Tibial artery (tissue), 4 donors: Measurements from ENCODE around the gene NFE2L2.

Source experiments
- DNase-seq, 2 donors: peaks; one replicate each; pipeline ENCODE4 v3.0.0-alpha.2; 2019
- H3K27ac ChIP-seq, 2 donors: fragments of 200-600 bp; sonication (generic) in 1 of 2; 1 replicate in 1 of 2; 2 replicates in 1 of 2; pipeline ENCODE4 v1.5.1; 2018 to 2019; ENCODE audit warnings: mild to moderate bottlenecking in 1 of 2
- H3K27me3 ChIP-seq, 2 donors: fragments of 200-600 bp; sonication (generic) in 1 of 2; one replicate each; pipeline versions ENCODE4 v1.5.1 to v1.6.0; 2016 to 2019
- H3K36me3 ChIP-seq, 3 donors: fragments of 200-600 bp; sonication (generic) in 2 of 3; one replicate each; pipeline ENCODE4 v1.5.1; 2016 to 2019; ENCODE audit warnings: mild to moderate bottlenecking in 2 of 3
- H3K4me1 ChIP-seq, 4 donors: fragments of 200-600 bp; sonication (generic) in 2 of 4; 1 replicate in 3 of 4; 2 replicates in 1 of 4; pipeline ENCODE4 v1.5.1; 2016 to 2019
- H3K4me3 ChIP-seq, 2 donors: fragments of 200-600 bp; sonication (generic) in 1 of 2; 1 replicate in 1 of 2; 2 replicates in 1 of 2; pipeline ENCODE4 v1.5.1; 2018 to 2019; ENCODE audit warnings: mild to moderate bottlenecking in 2 of 2
- H3K9me3 ChIP-seq, 3 donors: fragments of 200-600 bp; sonication (generic) in 1 of 3; one replicate each; pipeline ENCODE4 v1.5.1; 2016 to 2019
- intact Hi-C: fragments of 100-400 bp; cut with DNase I; formaldehyde crosslinking; loops from one replicate; pipeline ENCODE4 v1.15.0; 2023; ENCODE audit warnings: low total_unique reads
- TF ChIP-seq, protein P1 (sequence below), 2 experiments: fragments of 200-600 bp in 1 of 2; fragments of 450-650 bp in 1 of 2; IDR thresholded peaks; one replicate each; pipeline ENCODE4 v1.5.1; 2017 to 2019; ENCODE audit warnings: antibody characterized with exemption in 2 of 2, mild to moderate bottlenecking in 1 of 2, moderate library complexity in 1 of 2

The NFE2L2 gene

DNA sequence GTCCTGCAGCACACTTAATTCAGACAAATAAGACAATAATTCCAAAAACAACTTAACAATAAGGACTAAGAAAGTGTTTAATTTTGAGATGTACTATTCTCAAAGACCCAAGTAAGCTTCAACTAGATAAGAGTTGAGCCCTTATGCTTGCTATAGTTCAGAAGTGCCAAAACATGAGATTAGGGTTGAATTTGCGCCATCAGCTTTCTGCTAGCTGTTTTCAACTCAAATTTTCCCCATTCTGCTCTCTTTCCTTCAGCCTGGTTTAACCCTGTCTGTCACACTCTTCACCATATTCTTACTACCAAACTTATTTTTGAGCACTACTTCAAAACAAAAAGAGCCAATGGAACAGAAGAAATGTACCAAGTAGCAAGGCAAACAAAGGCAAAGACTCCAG is 4.1 kb downstream of the NFE2L2 start:
- H3K27me3 ChIP-seq, result no peaks in the 10 kb centered on the region
- H3K36me3 ChIP-seq, result no peaks in the 10 kb centered on the region
- no peaks in the 10 kb centered on the region for H3K9me3 ChIP-seq
- H3K4me1 ChIP-seq, result peaks cover 0 to 69% (median 41%) of the 10 kb centered on the region in 4 donors
- intact Hi-C loops, result loop anchor here (5.0 kb wide), 2 partner anchors 72 to 93 kb away; no protein-coding TSS in a partner anchor
- DNase-seq, result no peak
- TF ChIP-seq, protein P1, sequence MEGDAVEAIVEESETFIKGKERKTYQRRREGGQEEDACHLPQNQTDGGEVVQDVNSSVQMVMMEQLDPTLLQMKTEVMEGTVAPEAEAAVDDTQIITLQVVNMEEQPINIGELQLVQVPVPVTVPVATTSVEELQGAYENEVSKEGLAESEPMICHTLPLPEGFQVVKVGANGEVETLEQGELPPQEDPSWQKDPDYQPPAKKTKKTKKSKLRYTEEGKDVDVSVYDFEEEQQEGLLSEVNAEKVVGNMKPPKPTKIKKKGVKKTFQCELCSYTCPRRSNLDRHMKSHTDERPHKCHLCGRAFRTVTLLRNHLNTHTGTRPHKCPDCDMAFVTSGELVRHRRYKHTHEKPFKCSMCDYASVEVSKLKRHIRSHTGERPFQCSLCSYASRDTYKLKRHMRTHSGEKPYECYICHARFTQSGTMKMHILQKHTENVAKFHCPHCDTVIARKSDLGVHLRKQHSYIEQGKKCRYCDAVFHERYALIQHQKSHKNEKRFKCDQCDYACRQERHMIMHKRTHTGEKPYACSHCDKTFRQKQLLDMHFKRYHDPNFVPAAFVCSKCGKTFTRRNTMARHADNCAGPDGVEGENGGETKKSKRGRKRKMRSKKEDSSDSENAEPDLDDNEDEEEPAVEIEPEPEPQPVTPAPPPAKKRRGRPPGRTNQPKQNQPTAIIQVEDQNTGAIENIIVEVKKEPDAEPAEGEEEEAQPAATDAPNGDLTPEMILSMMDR (IDR thresholded peaks at IDR 0.05), result no peak
- peak overlapping the region; percentile 70 to 99 for H3K4me3 ChIP-seq
- H3K27ac ChIP-seq, result peak overlapping the region; percentile 99 to 100

DNA sequence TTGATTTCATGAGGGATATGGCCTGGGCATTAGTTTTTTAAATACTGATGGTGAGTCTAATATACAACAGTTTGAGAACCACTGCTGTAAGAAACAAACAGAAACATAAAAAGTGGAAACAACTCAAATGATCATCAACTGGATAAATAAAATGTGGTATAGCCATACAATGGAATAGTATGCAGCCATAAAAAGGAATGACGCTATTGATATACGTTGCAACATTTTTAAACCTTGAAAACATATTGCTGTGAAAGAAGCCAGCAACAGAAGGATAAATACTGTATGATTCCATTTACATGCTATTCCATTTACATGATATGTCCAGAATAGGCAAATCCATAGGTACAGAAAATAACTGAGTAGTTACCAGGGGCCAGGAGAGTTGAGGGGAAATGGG is 6.5 kb downstream of the NFE2L2 start:
- intact Hi-C loops, result no loop called here
- no peak for DNase-seq
- TF ChIP-seq, protein P1 (IDR thresholded peaks at IDR 0.05), result no peak
- no peaks in the 10 kb centered on the region for H3K27me3 ChIP-seq
- H3K36me3 ChIP-seq, result no peaks in the 10 kb centered on the region
- no peak overlapping the region for H3K27ac ChIP-seq
- H3K4me3 ChIP-seq, result no peak overlapping the region
- H3K9me3 ChIP-seq, result no peaks in the 10 kb centered on the region
- peaks cover 0 to 91% (median 56%) of the 10 kb centered on the region in 4 donors for H3K4me1 ChIP-seq

DNA sequence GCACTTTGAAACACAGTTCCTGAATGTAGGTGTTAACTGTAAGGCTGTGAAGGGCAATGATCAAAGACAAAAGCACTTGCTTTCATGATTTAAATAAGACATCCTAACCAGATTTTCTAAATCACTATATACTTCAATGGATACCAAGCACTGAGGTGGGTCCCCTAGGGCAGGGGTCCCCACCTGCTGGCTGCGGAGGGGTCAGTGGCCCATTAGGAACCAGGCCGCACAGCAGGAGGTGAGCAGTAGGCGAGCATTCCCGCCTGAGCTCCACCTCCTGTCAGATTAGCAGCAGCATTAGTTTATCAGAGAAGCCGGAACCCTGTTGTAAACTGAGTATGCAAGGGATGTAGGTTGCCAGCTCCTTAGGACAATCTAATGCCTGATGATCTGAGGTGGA is 7.1 kb downstream of the NFE2L2 start:
- Histone ChIP-seq H3K27ac (peak overlapping the region in 1 of 2 donors; percentile 1), H3K36me3 (no peaks in the 10 kb centered on the region), H3K27me3 (no peaks in the 10 kb centered on the region), H3K4me3 (peak overlapping the region in 1 of 2 donors; percentile 2), H3K4me1 (peaks cover 0 to 96% (median 62%) of the 10 kb centered on the region in 4 donors), H3K9me3 (no peaks in the 10 kb centered on the region)
- intact Hi-C loops, result no loop called here
- DNase-seq, result no peak
- TF ChIP-seq, protein P1 (IDR thresholded peaks at IDR 0.05), result no peak

DNA sequence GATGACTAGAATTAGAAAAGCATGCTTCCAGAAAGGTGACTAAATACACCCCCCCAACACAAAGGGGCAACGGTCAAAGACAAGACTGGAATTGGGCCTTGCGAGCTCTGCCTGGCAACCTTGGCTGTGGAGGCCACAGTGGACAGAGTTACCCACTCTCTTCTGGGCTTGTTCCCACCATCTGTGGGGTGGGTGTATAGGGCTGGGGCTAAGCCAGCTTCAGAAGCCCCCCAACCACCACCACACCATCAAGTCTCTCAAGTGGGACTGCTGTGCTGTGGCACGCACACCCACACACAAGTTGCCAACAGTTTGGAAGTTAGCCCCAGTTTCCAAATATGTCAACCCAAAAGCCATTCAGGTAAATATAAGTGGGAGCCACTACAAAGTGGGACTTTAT is 7.8 kb downstream of the NFE2L2 start:
- Histone ChIP-seq H3K27ac (no peak overlapping the region), H3K4me3 (peak overlapping the region in 1 of 2 donors; percentile 2), H3K9me3 (no peaks in the 10 kb centered on the region), H3K36me3 (no peaks in the 10 kb centered on the region), H3K27me3 (no peaks in the 10 kb centered on the region), H3K4me1 (peaks cover 0 to 98% (median 67%) of the 10 kb centered on the region in 4 donors)
- no peak for DNase-seq
- intact Hi-C loops, result no loop called here
- TF ChIP-seq, protein P1 (IDR thresholded peaks at IDR 0.05), result no peak

DNA sequence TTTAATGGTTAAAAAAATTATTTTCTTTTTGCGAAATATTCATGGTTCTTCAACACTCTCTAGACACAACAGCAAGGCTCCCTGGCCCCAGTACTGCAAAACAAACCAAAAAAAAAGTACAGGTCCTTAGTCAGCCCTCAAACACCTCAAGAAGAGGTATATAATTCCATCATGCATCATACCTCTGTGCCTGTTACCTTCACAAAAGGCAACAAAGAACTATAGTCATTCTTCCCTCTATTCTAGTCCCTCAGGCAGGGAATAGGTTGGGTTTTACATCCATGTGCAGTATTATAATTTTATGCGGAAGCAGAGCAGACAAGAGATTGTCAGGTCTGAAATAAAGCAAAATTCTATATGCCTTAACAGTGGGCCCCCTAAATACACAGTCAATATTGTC is 8.5 kb downstream of the NFE2L2 start:
- no peak for DNase-seq
- H3K4me3 ChIP-seq, result no peak overlapping the region
- no peak overlapping the region for H3K27ac ChIP-seq
- no peaks in the 10 kb centered on the region for H3K36me3 ChIP-seq
- H3K27me3 ChIP-seq, result no peaks in the 10 kb centered on the region
- intact Hi-C loops, result no loop called here
- TF ChIP-seq, protein P1 (IDR thresholded peaks at IDR 0.05), result no peak
- peaks cover 0 to 98% (median 71%) of the 10 kb centered on the region in 4 donors for H3K4me1 ChIP-seq
- H3K9me3 ChIP-seq, result no peaks in the 10 kb centered on the region

DNA sequence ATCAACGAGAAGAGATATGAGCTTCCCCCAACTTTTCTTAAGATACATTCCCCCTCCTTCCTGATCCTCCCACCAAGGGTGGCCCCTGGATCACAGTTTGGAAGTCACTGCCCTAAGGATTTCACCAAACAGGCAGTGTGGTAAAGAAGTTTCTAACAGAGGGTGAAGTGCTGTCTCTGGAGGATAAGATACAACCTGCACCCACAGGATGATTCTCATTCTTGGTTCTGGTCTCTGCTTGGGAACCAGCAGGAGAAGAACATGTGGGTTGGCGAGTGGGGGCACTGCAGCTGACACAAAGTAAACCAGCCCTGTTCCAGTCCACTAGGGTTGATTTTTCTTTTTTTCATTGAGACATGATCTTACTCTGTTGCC is 9.3 kb downstream of the NFE2L2 start:
- Histone ChIP-seq H3K36me3 (no peaks in the 10 kb centered on the region), H3K27ac (peak overlapping the region in 1 of 2 donors; percentile 16), H3K9me3 (no peaks in the 10 kb centered on the region), H3K4me3 (peak overlapping the region in 1 of 2 donors; percentile 5), H3K27me3 (no peaks in the 10 kb centered on the region), H3K4me1 (peaks cover 0 to 98% (median 74%) of the 10 kb centered on the region in 4 donors)
- intact Hi-C loops, result no loop called here
- no peak for DNase-seq
- TF ChIP-seq, protein P1 (IDR thresholded peaks at IDR 0.05), result no peak
